SKM-1 (cell line): ENCODE results near the gene EMP2.
"Not testable (repeated sequence)": the region's sequence is repeated elsewhere in the genome, so short reads cannot be mapped to it uniquely, and the experiment has no call there.

ENCODE experiments used
- DNase-seq: peaks from one replicate; lab custom pipeline; 2025; ENCODE audit not compliant: unreplicated experiment; lab: John Stamatoyannopoulos, UW

Gene EMP2, protein sequence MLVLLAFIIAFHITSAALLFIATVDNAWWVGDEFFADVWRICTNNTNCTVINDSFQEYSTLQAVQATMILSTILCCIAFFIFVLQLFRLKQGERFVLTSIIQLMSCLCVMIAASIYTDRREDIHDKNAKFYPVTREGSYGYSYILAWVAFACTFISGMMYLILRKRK

DNA sequence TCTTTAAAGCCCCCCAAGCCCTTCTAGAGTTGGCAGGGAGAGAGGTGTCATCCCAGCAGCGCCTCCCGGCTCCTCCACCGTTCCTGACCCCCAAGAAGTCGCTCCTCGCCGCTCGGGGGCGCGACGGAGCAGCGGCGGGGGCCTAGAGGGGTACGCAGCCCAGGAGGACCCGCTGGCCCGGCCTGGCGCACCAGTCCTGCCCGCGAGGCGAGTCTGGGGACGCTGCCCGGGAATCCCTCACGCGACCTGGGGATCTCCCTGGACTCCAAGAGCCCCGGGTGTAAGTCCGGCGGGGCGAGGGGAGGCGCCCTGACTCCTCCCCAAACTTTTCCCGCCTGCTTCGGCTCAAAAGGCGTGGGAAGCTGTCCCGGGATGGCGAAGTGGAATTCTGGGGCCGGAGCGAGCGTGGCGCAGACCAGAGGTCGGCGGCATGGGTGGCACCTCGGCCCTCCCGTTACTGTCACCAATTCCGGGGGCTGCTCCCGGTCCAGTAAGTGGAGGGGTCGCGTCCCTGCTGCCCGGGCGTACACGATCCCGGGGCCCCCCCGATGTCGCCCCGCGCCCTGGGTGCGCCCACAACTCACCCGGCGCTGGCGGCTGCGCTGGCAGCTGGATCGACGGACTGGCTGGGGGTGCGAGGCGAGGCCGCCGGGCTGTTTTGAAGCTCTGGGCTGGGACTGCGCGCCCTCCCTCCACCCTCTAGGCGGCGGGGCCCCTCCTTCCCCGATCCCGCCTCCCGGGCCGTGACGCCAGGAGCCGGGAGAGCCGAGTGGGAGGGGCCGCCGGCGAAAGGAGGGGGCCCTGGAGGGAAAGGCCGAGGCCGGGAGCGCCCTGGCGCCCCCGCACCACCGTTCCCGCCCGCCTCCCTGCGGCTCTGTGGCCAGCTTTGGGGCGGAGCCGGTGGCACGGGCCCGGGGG is at the start of gene EMP2:
Gene EMP2 (minus strand): TSS at position 634 of the 918 bp plus-strand sequence. CDS start 32,981 bp downstream, outside the sequence.
- DNase-seq = no peak

DNA sequence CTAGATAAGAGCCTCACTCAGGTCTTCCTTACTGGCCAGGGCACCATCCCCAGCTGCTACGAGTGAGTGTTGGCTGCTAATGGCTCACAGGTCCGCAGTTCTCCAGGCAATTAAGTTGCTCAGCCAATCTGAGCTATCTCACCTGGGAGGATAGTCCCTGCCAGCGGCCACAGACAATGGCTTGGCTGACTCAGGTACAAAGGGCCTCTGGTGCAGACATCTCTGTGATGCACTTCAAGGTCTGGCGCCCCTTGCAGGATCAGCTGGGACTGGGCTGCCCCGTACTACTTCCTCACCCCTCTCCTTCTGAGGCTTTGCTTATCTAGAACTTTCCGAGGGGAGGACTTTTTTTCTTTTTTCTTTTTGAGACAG is 49.2 kb upstream of the EMP2 start:
- no peak for DNase-seq

DNA sequence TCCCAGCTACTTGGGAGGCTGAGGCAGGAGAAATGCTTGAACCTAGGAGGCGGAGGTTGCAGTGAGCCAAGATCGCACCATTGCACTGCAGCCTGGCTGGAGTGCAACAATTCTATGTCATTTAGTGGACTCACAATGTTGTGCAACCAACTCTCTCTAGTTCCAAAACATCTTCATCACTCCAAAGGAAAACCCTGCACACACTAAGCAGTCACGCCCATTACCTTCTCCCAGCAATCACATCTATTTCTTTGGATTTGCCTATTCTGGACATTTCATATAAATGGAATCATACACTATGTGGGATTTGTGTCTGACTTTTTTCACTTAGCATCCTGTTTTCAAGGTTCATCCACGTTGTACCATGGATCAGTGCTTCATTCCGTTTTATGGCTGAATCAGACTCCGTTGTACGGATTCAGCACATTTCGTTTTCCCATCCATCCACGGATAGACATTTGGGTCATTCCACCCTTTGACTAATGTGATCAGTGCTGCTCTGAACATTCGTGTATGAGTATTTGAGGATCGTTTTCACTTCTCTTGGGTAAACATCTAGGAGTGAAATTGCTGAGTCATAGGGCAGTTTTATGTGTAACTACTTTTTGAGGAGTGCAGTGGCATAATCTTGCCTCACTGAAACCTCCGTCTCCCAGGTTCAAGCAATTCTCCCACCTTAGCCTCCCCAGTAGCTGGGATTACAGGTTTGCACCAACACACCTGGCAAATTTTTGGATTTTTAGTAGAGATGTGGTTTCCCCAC is 45.4 kb upstream of the EMP2 start:
- no peak for DNase-seq

DNA sequence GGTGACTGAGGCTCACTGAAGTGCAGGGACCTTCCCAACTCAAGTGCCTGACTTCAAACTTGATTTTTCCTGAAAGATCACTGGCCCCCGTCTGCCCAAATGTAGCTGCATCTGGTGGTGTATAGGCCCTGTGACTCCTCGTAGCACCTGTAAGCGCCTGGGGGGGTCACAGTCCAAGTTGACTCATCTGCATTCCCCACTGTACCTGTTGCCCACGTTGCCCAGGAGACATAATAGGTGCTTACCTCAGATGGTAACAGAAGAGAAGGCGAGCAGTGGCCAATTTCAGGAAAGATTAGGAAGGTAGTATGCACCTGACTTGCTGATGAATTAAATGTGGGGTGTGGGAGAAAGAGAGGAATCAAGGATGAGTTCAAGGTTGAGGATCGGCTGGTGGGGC is 44.1 kb upstream of the EMP2 start:
- DNase-seq = no peak

DNA sequence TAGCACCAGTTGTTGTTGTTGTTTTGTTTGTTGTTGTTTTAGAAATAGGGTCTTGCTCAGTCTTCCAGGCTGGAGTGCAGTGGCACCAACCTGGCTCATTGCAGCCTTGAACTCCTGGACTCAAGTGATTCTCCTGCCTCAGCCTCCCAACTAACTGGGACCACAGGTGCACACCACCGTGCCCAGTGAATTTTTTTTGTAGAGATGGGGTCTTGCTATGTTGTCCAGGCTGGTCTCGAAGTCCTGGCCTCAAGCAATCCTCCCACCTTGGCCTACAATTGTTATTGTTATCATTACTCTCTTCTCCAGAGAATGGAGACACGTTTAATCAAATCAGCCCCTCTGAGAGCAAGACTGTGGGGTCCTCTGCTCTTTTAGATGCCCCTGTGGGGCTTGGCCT is 42.7 kb upstream of the EMP2 start:
- no peak for DNase-seq

DNA sequence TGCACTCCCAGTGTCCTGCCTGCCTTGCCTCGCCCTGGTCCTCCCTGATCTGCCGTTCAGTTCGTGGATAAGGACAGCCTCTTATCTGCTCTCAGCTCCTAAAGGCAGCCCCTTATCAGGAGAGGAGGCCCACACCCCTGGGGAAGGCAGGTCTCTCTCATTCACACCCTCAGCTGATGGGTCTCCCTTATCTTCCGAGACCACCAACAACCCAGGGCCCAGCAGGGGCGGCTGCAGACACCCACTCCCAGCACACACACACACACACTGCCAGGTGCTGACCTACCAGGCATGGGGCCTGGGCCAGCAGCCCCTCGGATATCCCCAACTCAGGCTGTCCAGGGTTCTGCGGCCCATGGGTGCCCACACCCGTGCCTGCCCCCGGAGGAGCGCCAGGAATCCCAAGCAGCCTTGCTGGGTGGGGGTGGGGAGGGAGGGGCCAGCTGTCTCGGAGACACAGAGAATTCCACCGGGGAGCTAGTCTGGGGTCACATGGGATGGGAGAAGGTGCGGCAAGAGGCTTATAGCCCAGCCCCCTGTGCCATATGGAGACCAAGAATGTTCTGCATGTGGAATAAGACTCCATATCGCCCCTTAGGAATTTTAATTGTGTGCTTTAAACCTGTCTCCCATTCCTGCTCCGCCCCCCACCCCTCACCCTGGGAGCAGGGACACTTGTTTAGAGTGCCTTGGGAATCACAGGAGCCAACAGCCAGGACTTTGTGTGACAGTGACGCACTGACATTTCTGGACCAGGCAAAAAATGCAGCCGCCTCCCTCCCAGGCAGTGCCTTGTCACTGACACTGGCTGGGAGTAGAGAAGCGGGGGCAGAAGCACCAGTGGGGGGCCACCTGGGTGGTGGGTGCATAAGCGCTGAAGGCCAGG is 41.9 kb upstream of the EMP2 start:
- DNase-seq = no peak

DNA sequence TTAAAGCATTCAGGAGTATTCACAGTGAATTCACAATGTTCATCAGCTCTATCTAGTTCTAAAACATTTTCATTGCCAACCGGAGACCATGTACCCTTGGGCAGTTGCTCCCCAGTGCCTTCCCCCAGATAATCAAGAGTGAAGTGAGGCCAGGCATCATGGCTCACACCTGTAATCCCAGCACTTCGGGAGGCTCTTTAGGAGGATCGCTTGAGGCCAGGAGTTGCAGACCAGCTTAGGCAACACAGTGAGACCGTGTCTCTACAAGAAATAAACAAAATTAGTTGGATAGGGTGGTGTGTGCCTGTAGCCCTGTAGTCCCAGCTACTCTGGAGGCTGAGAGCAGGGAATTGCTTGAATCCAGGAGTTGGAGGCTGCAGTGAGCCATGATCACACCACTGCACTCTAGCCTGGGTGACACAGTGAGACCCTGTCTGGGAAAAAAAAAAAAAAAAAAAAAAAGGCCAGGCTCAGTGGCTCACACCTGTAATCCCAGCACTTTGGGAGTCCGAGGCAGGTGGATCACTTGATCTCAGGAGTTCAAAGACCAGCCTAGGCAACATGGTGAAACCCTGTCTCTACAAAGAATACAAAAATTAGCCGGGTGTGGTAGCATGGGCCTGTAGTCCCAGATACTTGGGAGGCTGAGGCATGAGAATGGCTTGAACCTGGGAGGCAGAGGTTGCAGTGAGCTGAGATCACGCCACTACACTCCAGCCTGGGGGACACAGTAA is 41.0 kb upstream of the EMP2 start:
- DNase-seq = not testable (repeated sequence)

DNA sequence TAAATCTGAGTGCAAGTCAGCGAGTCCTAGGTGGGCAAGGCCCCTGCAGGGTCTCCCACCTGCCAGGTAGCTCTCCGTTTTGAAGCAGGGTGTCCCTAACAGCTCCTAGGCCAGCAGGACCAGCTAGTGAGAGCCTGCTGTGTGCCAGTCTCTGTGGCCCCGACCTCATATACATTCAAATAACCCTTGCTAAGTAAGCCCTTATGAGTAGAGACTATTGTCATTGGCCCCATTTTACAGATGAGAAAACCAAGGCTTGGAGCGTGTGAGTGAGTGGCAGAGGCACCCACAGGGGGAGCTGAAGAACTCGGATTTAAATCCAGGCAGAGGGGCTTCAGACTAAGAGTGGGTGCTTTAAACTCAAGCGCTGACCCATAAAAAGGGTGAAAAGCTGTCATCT is 39.7 kb upstream of the EMP2 start:
- no peak for DNase-seq

DNA sequence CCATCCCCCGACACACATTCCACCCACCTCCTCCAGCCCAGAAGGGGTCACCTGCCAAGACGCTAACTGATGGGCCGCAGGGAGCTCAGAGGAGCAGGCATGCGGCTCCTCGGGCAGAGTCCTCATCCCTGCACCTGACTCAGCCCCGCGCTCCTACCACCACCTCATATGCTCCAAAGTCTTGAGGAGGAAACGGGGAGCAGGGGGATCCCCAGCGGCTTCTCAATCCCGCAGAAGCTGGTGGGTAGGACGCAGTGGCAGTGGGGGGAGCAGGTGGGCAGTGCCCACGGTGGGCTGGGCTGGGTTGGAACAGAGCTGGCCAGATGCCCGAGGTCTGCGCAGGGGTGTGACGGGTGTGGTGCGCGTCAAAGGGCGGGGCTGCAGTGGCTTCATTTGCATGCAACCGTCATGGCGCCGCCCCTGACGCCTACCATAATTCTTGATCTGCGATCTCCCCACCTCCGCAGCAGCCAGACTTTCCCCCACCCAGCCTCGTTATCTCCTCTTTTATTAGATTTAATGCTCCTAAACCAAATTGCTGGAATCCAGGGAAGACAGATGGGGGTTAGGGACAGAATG is 39.0 kb upstream of the EMP2 start:
- DNase-seq = no peak

DNA sequence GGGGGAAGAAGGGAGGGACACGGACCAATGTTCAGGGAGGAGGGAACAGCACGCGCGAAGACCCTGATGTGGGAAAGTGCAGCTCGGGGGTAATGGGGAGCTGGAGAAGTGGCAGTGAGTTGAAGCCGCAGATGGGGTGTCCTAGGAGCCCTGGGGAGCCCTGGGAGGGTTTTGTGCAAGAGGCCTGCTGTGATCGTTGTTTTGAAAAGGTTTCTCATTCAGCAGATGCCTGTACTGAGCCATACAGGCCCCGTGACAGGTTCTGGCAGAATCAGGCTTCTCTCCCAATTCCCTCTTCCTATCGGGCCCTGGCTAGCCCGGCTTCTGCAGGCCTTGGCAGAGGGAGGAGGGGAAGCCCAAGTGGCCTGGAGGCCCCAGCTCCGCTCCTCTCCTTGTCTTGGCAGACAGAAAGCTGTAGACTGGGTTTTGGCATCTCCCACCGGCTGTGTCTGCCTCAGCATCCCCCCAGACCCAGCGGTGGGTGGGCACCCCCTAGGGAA is 38.4 kb upstream of the EMP2 start:
- no peak for DNase-seq

DNA sequence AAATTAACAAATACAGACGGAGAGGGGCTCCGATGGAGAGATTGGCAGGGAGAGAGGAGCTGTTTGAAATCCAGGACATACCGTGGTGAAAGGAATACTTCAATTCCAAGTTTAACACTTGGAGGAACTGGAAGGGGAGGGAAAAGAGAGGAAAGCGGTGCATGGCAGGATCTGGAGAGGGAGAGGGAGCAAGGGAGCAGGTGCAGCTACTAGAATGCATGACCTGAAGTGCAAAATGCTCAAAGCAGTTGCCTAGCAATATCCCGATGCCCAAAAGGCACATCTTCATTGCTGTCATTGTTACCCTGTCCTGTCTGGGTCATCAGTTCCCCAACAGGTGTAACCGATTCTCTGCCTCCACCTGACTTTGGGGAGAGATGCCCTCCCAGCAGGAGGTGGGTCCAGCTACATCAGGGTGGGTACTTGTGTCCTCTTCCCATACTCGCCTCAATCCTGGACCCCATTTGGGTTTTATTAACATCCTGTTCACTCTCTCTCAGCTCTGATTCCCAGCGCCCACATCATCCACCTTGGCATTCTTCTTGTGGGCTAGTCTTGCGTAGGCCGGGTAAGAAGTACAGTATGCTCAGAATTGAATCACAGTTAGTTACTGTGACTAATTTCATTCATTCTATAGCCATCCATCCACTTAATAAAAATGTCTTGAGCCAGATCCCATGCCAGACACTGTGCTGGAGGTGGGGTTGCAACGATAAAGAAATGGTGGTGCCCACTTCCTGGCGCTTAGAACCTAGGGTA is 37.4 kb upstream of the EMP2 start:
- DNase-seq = no peak

DNA sequence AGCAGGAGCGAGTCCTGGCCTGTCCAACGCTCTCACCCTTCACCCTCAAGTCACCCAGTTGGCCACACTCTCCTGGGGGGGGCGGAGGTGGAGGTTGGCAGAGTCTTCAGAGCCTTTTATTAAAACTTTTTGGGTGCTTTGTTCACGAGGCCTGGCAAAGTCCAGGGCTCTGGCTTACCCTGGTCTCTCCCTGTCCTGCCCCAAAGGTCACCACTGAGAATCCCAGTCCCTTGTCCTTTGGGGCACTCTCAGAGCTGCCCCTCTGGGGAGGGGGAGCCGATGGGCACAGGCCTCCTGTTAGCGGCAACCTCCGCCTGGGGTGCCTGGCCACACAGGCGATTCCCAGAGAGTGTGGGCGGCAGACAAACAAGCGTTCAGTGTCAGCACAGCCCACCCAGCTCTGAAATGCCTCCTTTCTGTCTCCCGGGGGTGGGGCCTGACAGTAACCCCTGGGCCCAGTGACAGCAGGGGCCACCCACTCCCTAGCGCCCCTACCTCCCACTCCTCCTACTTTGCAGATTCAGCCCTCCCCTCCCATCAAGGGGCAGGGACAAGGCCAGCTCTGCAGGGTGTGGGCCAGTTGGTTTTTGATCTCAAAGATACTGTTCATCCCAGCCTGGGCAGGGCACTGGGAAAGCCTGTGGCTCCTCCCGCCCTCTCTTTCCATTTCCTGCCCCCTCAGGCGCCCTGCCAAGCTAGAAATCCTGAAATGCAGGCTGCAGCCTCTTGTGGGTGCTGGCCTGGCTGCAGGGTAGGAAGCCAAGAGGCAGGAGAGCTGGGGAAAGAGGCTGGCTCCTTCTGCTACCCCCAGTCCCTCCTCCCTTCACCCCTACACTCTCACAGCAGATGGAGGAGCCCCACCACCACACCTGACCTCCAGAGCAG is 36.6 kb upstream of the EMP2 start:
- no peak for DNase-seq

DNA sequence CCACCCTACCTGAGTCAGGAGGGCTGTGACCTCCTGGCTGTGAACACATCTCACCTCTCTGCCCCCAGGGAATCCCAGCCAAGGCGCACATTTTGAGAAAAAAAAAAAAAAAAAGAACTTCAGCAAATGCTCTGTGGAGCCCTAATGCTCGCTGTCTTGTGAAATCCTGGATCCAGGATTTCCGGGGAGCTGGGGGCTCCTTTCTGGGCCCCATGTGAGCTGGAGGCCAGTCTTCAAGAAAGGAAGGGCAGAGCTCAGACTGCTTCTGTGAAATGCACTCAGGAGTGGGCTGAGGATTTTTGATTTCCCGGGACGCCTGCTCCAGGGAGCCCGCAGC is 36.0 kb upstream of the EMP2 start:
- no peak for DNase-seq

DNA sequence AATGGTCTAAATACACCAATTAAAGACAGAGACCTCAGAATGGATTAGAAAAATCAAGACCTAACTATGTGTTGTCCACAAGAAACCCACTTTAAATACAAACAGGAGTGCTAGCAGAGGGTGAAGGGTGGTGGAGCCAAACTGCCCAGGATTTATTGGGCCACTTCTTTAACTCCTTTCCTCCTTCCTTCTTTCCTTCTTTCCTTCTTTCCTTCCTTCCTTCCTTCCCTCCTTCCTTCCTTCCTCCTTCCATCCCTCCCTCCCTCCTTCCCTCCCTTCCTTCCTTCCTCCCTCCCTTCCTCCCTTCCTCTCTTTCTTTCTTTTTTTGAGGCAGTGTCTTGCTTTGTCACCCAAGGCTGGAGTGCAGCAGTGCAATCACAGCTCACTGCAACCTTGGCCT is 34.3 kb upstream of the EMP2 start:
- no peak for DNase-seq

DNA sequence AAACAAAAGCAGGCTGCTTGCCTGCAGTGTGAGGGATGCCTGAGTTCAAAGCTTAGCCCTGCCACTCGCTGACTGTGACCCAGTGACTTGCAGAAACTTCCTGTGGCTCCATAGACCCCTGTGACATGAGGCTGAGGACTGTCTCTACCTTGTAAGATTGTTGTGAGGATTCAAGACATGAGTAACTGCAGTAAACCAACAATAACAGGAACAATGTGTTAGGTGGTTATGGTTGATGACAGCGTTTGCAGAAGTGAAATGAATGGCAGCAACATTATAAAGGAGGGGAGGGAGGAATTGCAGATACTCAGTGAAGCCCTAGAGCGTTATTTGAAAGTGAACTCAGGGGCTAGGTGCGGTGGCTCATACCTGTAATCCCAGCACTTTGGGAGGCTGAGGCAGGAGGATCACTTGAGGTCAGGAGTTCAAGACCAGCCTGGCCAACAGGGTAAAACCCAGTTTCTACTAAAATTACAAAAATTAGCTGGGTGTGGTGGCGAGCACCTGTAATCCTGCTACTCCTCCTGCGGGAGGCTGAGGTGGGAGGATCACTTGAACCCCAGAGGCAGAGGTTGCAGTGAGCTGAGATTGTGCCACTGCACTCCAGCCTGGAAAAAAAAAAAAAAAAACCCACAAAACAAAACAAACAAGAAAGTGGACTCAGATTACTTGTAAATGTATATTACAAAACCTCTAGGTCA is 33.5 kb upstream of the EMP2 start:
- no peak for DNase-seq

DNA sequence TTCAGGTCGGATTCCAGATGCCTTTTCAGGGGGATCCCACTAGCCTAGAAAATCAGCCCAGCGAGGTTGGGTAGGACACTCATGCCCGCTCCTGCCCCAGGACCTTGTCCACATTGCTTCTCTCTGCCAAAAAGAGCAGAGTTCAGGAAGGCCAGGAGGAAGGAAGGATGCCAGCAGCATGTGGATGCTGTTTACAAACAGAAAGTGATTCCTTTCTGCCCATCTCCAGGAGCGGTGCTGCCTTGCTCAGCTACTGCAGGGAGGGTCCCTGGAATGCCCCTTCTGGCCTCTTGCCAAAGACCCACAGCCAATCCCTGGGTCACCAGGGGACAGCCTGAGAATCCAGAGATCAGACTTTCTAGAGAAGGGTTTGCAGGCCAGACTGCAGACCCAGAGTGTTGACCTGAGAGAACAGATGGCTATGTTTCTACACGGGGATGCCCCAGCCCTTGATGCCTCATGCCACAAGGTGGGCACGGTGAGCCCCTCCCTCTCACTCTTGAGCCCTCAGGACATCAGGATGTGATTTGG is 32.3 kb upstream of the EMP2 start:
- DNase-seq = no peak

DNA sequence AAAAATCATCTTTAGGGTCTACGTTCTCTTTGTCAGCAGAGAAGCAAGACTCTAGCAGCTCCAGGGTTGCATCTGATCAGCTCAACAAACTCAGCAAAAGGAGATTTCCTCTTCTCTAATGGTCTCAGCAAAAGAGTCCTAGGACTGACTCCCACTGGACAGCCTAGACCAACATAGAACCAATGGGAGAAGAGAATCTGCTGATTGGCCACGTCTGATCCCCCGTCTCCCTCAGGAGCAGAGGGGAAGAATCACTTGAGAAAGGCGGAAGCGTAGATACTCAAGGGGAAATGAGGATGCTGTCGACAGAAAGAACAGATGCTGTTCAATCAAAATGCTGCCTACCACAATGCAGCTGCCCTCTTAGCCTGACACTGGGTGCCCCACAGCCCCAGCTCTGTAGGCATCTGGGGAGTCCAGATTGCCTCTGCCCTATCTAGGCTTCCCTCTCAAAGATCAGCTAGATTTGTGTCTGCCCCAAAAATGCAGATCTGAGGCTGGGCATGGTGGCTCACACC is 31.5 kb upstream of the EMP2 start:
- DNase-seq = no peak
